H1 (cell line): ENCODE measurements around the gene GDAP2. TPM values are rescaled to one million over a fixed set of nuclear protein-coding genes. Genes with fewer than 3 reads are reported as not detected.

Experiments
- CTCF ChIA-PET: fragments of 300-600 bp; sonication (Branson Sonifier 250); formaldehyde crosslinking; loops from one replicate; lab custom pipeline; 2021; ENCODE audit not compliant: partially characterized antibody; lab: Charles Lee
- POLR2A ChIA-PET: fragments of 300-600 bp; sonication (Branson Sonifier 250); formaldehyde crosslinking; loops from one replicate; lab custom pipeline; 2021; ENCODE audit warnings: inconsistent platforms; ENCODE audit not compliant: partially characterized antibody; lab: Charles Lee
- DNase-seq, 2 experiments: peaks; one replicate each; pipeline versions ENCODE4 v3.0.0 to v3.0.0-alpha.2; 2010 to 2022; ENCODE audit warnings: low spot score in 2 of 2, low read depth in 1 of 2, mixed read lengths in 1 of 2
- FAIRE-seq: peaks from 2 replicates; lab custom pipeline; 2011; peaks lifted over from hg19 to GRCh38; lab: Jason Lieb, UNC
- H2AFZ ChIP-seq: 2 replicates; pipeline ENCODE4 v1.8.1; 2012; ENCODE audit warnings: low read length, inconsistent platforms
- H2AK5ac ChIP-seq: 2 replicates; pipeline ENCODE4 v1.6.1; 2013; ENCODE audit warnings: low read depth, low read length
- H2BK120ac ChIP-seq: replicated peaks from 2 replicates; pipeline ENCODE3; 2013; ENCODE audit warnings: low read depth, low read length, inconsistent platforms
- H2BK12ac ChIP-seq: 2 replicates; pipeline ENCODE4 v1.6.1; 2013; ENCODE audit warnings: low read depth, low read length
- H2BK15ac ChIP-seq: 2 replicates; pipeline ENCODE4 v1.6.1; 2013; ENCODE audit warnings: low read length
- H2BK20ac ChIP-seq: 2 replicates; pipeline ENCODE4 v1.6.1; 2013; ENCODE audit warnings: low read length
- H2BK5ac ChIP-seq: 2 replicates; pipeline ENCODE4 v1.6.1; 2013; ENCODE audit warnings: low read depth, low read length
- H3K14ac ChIP-seq: 2 replicates; pipeline ENCODE4 v1.6.1; 2013; ENCODE audit warnings: inconsistent platforms; ENCODE audit not compliant: insufficient read length
- H3K18ac ChIP-seq: 2 replicates; pipeline ENCODE4 v1.6.1; 2013; ENCODE audit warnings: low read length; ENCODE audit errors: extremely low read depth
- H3K23ac ChIP-seq: 2 replicates; pipeline ENCODE4 v1.6.1; 2013; ENCODE audit warnings: inconsistent platforms; ENCODE audit not compliant: insufficient read length
- H3K23me2 ChIP-seq: 2 replicates; pipeline ENCODE4 v1.6.1; 2013; ENCODE audit warnings: low read depth, low read length
- H3K27ac ChIP-seq: 2 replicates; pipeline ENCODE4 v1.6.1; 2011; ENCODE audit warnings: low read depth, low read length, inconsistent platforms
- H3K27me3 ChIP-seq, 4 experiments: replicated peaks in 1 of 4; 1 replicate in 1 of 4; 2 replicates in 3 of 4; pipeline versions ENCODE4 v1.6.1 to v1.8.1; 2011 to 2013; ENCODE audit warnings: low read length in 3 of 4, mild to moderate bottlenecking in 3 of 4, inconsistent platforms in 2 of 4, mixed read lengths in 2 of 4, moderate library complexity in 1 of 4; ENCODE audit not compliant: control insufficient read depth in 3 of 4, insufficient read depth in 3 of 4; ENCODE audit errors: extremely low read depth in 1 of 4
- H3K36me3 ChIP-seq, 4 experiments: 2 replicates each; pipeline versions ENCODE4 v1.6.1 to v1.8.1; 2011 to 2013; ENCODE audit warnings: mild to moderate bottlenecking in 4 of 4, low read length in 3 of 4, moderate library complexity in 2 of 4, control low read depth in 1 of 4, inconsistent platforms in 1 of 4; ENCODE audit not compliant: insufficient read depth in 4 of 4, control insufficient read depth in 2 of 4
- H3K4ac ChIP-seq: replicated peaks from 2 replicates; pipeline ENCODE3; 2013; ENCODE audit warnings: low read length, low read depth, mixed read lengths, inconsistent platforms; ENCODE audit not compliant: insufficient read length
- H3K4me1 ChIP-seq, 4 experiments: replicated peaks in 1 of 4; 1 replicate in 1 of 4; 2 replicates in 3 of 4; pipeline versions ENCODE4 v1.6.1 to v1.8.1; 2011 to 2013; ENCODE audit warnings: low read length in 3 of 4, inconsistent platforms in 2 of 4, mixed read lengths in 1 of 4; ENCODE audit not compliant: insufficient read depth in 4 of 4, control insufficient read depth in 3 of 4
- H3K4me2 ChIP-seq, 2 experiments: 2 replicates each; pipeline versions ENCODE4 v1.6.1 to v1.8.1; 2011 to 2013; ENCODE audit warnings: low read depth in 2 of 2, low read length in 2 of 2, control low read depth in 1 of 2, inconsistent platforms in 1 of 2, mild to moderate bottlenecking in 1 of 2; ENCODE audit not compliant: insufficient read depth in 1 of 2
- H3K4me3 ChIP-seq, 4 experiments: fragments of 200-600, 300-600 bp in 1 of 4; sonication (generic), shearing (Covaris generic), sonication (Bioruptor Twin) in 1 of 4; 2 replicates each; pipeline versions ENCODE4 v1.5.1 to v1.8.1; 2011 to 2016; ENCODE audit warnings: low read length in 4 of 4, low read depth in 3 of 4, control low read depth in 2 of 4, inconsistent platforms in 2 of 4, mild to moderate bottlenecking in 2 of 4, mixed read lengths in 1 of 4, moderate library complexity in 1 of 4; ENCODE audit not compliant: insufficient read depth in 2 of 4; ENCODE audit errors: extremely low read depth in 1 of 4
- H3K56ac ChIP-seq: replicated peaks from 2 replicates; pipeline ENCODE3; 2013; ENCODE audit warnings: low read depth, mild to moderate bottlenecking, mixed read lengths, low read length, inconsistent platforms; ENCODE audit not compliant: insufficient read length
- H3K79me1 ChIP-seq: 2 replicates; pipeline ENCODE4 v1.6.1; 2013; ENCODE audit warnings: low read depth, low read length, control low read depth
- H3K79me2 ChIP-seq, 2 experiments: 2 replicates each; pipeline versions ENCODE4 v1.6.1 to v1.8.1; 2012 to 2013; ENCODE audit warnings: low read length in 2 of 2, mild to moderate bottlenecking in 2 of 2, inconsistent platforms in 1 of 2; ENCODE audit not compliant: insufficient read depth in 2 of 2, control insufficient read depth in 1 of 2
- H3K9ac ChIP-seq, 4 experiments: replicated peaks in 1 of 4; 1 replicate in 1 of 4; 2 replicates in 3 of 4; pipeline versions ENCODE4 v1.6.1 to v1.8.1; 2011 to 2013; ENCODE audit warnings: low read depth in 3 of 4, low read length in 3 of 4, control low read depth in 2 of 4, mild to moderate bottlenecking in 2 of 4, moderate library complexity in 2 of 4, inconsistent platforms in 1 of 4; ENCODE audit errors: extremely low read depth in 1 of 4
- H3K9me3 ChIP-seq, 2 experiments: 2 replicates each; pipeline versions ENCODE4 v1.6.1 to v1.8.1; 2012 to 2013; ENCODE audit warnings: mild to moderate bottlenecking in 2 of 2, moderate library complexity in 2 of 2, control low read depth in 1 of 2, inconsistent platforms in 1 of 2, low read depth in 1 of 2, low read length in 1 of 2, mixed read lengths in 1 of 2; ENCODE audit not compliant: insufficient read depth in 2 of 2
- H4K20me1 ChIP-seq, 2 experiments: replicated peaks in 1 of 2; 2 replicates each; pipeline versions ENCODE3 to v1.8.1; 2011 to 2013; ENCODE audit warnings: inconsistent platforms in 2 of 2, low read length in 2 of 2, mild to moderate bottlenecking in 1 of 2; ENCODE audit not compliant: insufficient read depth in 2 of 2, control insufficient read depth in 1 of 2
- H4K5ac ChIP-seq: 2 replicates; pipeline ENCODE4 v1.6.1; 2013; ENCODE audit warnings: low read length, low read depth, mixed read lengths, inconsistent platforms; ENCODE audit not compliant: insufficient read length
- H4K8ac ChIP-seq: 2 replicates; pipeline ENCODE4 v1.8.0; 2013; ENCODE audit warnings: mild to moderate bottlenecking, moderate library complexity, low read length, inconsistent platforms; ENCODE audit not compliant: insufficient read depth; ENCODE audit errors: extremely low read depth
- H4K91ac ChIP-seq: replicated peaks from 2 replicates; pipeline ENCODE3; 2013; ENCODE audit warnings: low read length, mixed read lengths, inconsistent platforms; ENCODE audit not compliant: insufficient read length
- CHD2 ChIP-seq: IDR thresholded peaks from 2 replicates; pipeline ENCODE4 v1.6.1; 2012; ENCODE audit warnings: low read length, improper control_type of control experiment
- CTCF ChIP-seq, 3 experiments: IDR thresholded peaks; 1 replicate in 2 of 3; 2 replicates in 1 of 3; pipeline versions ENCODE4 v1.5.1 to v1.6.1; 2011; ENCODE audit warnings: low read length in 3 of 3, mild to moderate bottlenecking in 3 of 3, inconsistent platforms in 2 of 3, low read depth in 1 of 3, moderate library complexity in 1 of 3; ENCODE audit not compliant: insufficient read depth in 1 of 3; ENCODE audit errors: control extremely low read depth in 1 of 3
- EZH2 ChIP-seq: fragments of 200-600 bp; sonication (generic); IDR thresholded peaks from 2 replicates; pipeline ENCODE4 v1.7.1; 2012; ENCODE audit warnings: low read depth, mild to moderate bottlenecking, moderate library complexity, low read length, inconsistent platforms; ENCODE audit not compliant: severe bottlenecking
- GABPA ChIP-seq: IDR thresholded peaks from 2 replicates; pipeline ENCODE4 v1.6.1; 2011; ENCODE audit warnings: mild to moderate bottlenecking, low read length, moderate library complexity, borderline replicate concordance; ENCODE audit not compliant: insufficient read depth
- KDM1A ChIP-seq: fragments of 200-600, 300-600 bp; sonication (generic); IDR thresholded peaks from 2 replicates; pipeline ENCODE4 v1.7.1; 2016; ENCODE audit warnings: mild to moderate bottlenecking, low read length, borderline replicate concordance
- KDM4A ChIP-seq: IDR thresholded peaks from one replicate; pipeline ENCODE4 v1.7.1; 2012; ENCODE audit warnings: low read depth, mild to moderate bottlenecking, moderate library complexity, low read length, inconsistent platforms; ENCODE audit not compliant: severe bottlenecking
- NANOG ChIP-seq: IDR thresholded peaks from 2 replicates; pipeline ENCODE4 v1.6.1; 2011; ENCODE audit warnings: low read length, low read depth, mild to moderate bottlenecking, inconsistent platforms; ENCODE audit not compliant: insufficient read depth, poor library complexity, severe bottlenecking
- POLR2AphosphoS5 ChIP-seq: IDR thresholded peaks from 2 replicates; pipeline ENCODE4 v1.6.1; 2011; ENCODE audit warnings: low read depth, low read length
- RXRA ChIP-seq: IDR thresholded peaks from 2 replicates; pipeline ENCODE4 v1.6.1; 2011; ENCODE audit warnings: low read depth, mild to moderate bottlenecking, low read length, moderate library complexity; ENCODE audit not compliant: insufficient read depth
- WGBS, 2 experiments: shearing (Covaris generic) in 1 of 2; methylation state at CpG; one replicate each; pipeline versions ENCODE4 v1.1.6 to v1.1.7; 2013 to 2015; ENCODE audit warnings: low lambda C conversion rate in 2 of 2, mixed read lengths in 2 of 2, inconsistent platforms in 1 of 2, low coverage in 1 of 2, missing lambda C conversion rate in 1 of 2; ENCODE audit not compliant: insufficient replicate concordance in 2 of 2, insufficient coverage in 1 of 2, insufficient read length in 1 of 2; ENCODE audit errors: extremely low coverage in 1 of 2, missing lambda C conversion rate in 1 of 2; 5-methylcytosine and 5-hydroxymethylcytosine counted together
- polyA plus RNA-seq, 7 experiments: library from polyadenylated mRNA; depleted of rRNA in 3 of 7; stranded (reverse) in 5 of 7; unstranded in 2 of 7; fragments of >200 nt in 5 of 7; fragments of 200-250 nt in 2 of 7; gene quantifications; 1 replicate in 5 of 7; 2 replicates in 1 of 7; 4 replicates in 1 of 7; pipeline versions ENCODE4 v1.2.1 to v1.2.3, GENCODE V29; 2011 to 2013; ENCODE audit warnings: missing spikeins in 2 of 7, mixed read lengths in 2 of 7
- total RNA-seq: library from RNA; stranded (reverse); fragmentation: NEBNext Ultra II Directional; extraction: Animal tissue kit (Norgen Biotek cat#: 25700); gene quantifications from 2 replicates; pipeline ENCODE4 v1.2.1, GENCODE V29; 2021

Gene GDAP2
- total and polyA plus RNA-seq, 2 of the 8 experiments (the other 6 are each of a cell fraction or from before 2014, with no cell fraction given) = 8.6 to 27.8 TPM

GRCh38 chr1:117826119-117826518, 103.3 kb downstream of the GDAP2 start:
- no peak overlapping the region for H4K91ac ChIP-seq
- no peak overlapping the region for H3K18ac ChIP-seq
- no peak overlapping the region for H2AFZ ChIP-seq
- no peak overlapping the region for H3K4me2 ChIP-seq
- H3K27me3 ChIP-seq = no peaks in the 10 kb centered on the region
- no peak overlapping the region for H2BK120ac ChIP-seq
- ChIA-PET POLR2A (no interaction called here), CTCF (interaction anchor here (0.8 to 2.0 kb wide), 2 partner anchors 11 to 34 kb away, joined by 3 to 9 read pairs; no protein-coding TSS in a partner anchor)
- no peak overlapping the region for H4K5ac ChIP-seq
- no peak for FAIRE-seq
- H2BK15ac ChIP-seq = no peak overlapping the region
- DNase-seq = no peak
- H3K23me2 ChIP-seq = no peaks in the 10 kb centered on the region
- no peaks in the 10 kb centered on the region for H3K36me3 ChIP-seq
- no peak overlapping the region for H2BK5ac ChIP-seq
- H3K79me2 ChIP-seq = no peaks in the 10 kb centered on the region
- no peak overlapping the region for H3K27ac ChIP-seq
- no peak overlapping the region for H3K9ac ChIP-seq
- H3K4me3 ChIP-seq = no peak overlapping the region
- no peak overlapping the region for H3K4ac ChIP-seq
- H4K20me1 ChIP-seq = no peaks in the 10 kb centered on the region
- peaks cover 13 to 16% of the 10 kb centered on the region in 2 experiments; a peak in 3 of 4 replicates for H3K9me3 ChIP-seq
- no peak overlapping the region for H3K23ac ChIP-seq
- 41% methylated on average over 2 of the region's 2 CpGs; no CpG with 5 or more reads in 1 of the 2 experiments for WGBS, 2 experiments
- H3K56ac ChIP-seq = no peak overlapping the region
- no peak overlapping the region for H3K14ac ChIP-seq
- no peaks in the 10 kb centered on the region for H3K4me1 ChIP-seq
- H2BK20ac ChIP-seq = no peak overlapping the region
- H2AK5ac ChIP-seq = no peak overlapping the region
- no peaks in the 10 kb centered on the region for H3K79me1 ChIP-seq
- H4K8ac ChIP-seq = no peak overlapping the region
- no peak overlapping the region for H2BK12ac ChIP-seq
- TF ChIP-seq RXRA = no peak
- no peak for TF ChIP-seq NANOG
- no peak for TF ChIP-seq EZH2
- no peak for TF ChIP-seq KDM4A
- TF ChIP-seq CHD2 = no peak
- TF ChIP-seq CTCF (IDR thresholded peaks at IDR 0.05; ENCODE audit: control extremely low read depth in 1 of 3, insufficient read depth in 1 of 3, low read depth in 1 of 3, low read length in 3 of 3) = no peak
- no peak for TF ChIP-seq KDM1A
- no peak for TF ChIP-seq POLR2AphosphoS5
- no peak for TF ChIP-seq GABPA
